NCI-H82 treated with DMSO at 0.1 percent for 48 hours (cell line): ENCODE results near the gene CCNB1.
"Not testable (repeated sequence)": the region's sequence is repeated elsewhere in the genome, so short reads cannot be mapped to it uniquely, and the experiment has no call there.

ENCODE experiments used
- DNase-seq: peaks from one replicate; lab custom pipeline; 2025; ENCODE audit not compliant: unreplicated experiment; lab: John Stamatoyannopoulos, UW

CCNB1 gene

DNA sequence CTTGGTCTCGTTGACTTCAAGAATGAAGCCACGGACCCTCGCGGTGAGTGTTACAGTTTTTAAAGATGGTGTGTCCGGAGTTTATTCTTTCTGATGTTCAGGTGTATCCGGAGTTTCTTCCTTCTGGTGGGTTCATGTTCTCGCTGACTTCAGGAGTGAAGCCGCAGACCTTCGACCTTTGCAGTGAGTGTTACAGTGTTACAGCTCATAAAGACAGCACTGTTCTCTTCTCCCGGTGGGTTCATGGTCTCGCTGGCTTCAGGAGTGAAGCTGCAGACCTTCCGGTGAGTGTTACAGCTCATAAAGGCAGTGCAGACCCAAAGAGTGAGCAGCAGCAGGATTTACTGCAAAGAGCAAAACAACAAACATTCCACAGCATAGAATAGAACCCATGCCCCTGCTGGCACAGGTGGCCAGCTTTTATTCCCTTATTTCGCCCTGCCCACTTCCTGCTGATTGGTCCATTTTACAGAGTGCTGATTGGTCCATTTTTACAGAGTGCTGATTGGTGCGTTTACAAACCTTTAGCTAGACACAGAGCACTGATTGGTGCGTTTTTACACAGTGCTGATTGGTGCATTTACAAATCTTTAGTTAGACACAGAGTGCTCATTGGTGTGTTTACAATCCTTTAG is 14.8 kb downstream of the CCNB1 start:
- not testable (repeated sequence) for DNase-seq

DNA sequence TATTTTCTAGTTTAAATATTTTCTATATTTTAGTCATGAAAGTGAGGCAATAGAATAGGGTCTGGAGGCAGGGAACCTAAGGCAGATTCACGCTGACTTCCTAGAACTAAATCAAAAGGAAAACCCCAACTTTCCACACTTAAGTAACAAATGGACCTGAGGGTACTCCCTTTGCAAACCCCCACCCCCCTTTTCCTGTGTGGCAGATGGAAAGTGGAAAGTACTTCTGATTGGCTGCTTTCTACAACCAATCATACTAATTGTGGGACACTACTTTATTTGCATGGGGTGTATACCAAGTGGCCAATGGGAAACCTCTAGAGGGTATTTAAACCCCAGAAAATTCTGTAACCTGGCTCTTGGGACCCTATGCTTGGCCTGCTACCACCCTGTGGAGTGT is 17.7 kb downstream of the CCNB1 start:
- no peak for DNase-seq

DNA sequence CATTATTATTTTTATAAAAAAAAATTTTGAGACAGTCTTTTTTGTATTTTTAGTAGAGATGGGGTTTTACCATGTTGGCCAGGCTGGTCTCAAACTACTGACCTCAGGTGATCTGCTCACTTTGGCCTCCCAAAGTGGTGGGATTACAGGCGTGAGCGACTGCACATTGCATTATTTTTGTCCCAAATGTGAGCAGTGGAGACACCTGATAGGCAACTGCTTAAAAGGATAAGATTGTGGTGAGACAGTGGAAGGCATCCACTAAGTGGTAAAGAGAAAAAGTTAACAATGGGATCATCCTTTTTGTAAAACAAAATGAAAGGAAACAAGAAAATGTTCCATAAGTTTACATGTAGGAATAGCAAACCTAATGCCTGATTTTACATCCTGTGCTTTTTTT is 20.4 kb downstream of the CCNB1 start:
- DNase-seq = no peak

GRCh38 chr5:69188811-69189161 is 21.8 kb downstream of the CCNB1 start:
- DNase-seq = no peak

DNA sequence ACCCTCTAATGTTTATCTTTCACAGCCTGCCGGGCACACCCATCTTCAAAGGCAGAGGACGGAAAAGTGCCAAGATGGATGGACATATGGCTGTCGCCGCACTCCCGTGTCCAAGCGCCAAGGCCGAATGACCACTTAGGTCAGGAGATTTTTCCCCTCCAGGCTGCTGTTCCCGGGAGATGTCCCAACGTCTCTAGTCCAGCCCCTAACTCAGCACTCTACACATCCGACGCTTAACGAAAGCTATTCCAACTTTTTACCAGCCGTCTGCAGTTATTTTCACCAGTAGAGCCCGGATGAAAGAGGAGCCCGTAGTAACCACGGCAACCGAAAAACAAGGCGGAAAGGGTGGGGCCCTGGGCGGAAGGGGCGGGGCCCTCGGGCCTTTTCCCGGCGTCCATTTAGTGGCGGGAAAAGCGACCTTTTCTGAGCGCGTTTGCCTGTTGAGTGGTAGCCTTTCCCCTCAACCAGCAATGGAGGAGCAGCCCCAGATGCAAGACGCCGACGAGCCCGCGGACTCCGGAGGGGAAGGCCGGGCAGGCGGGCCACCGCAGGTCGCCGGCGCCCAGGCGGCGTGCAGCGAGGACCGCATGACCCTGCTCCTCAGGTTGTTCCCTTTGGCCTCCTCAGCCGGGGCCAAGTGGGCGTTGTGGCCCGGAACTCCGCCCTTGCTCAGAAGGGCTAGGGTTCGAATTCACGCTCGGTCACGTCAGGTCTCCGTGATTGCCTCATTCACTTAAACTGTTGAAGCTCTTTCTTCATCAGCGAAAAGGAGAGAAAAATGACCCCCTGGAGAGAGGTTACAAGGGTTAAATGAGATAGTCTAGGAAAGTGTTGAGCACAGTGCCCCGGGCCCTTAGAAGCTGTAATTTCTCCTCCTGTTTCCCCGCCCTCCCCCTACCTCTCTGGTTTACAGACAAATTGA is 22.5 kb downstream of the CCNB1 start, which contains the start of gene CENPH:
Gene CENPH, plus strand, starts transcription at position 422 of the 925 bp plus-strand sequence. Its CDS starts 52 bp downstream, at position 474.
- peak; percentile 57 for DNase-seq

DNA sequence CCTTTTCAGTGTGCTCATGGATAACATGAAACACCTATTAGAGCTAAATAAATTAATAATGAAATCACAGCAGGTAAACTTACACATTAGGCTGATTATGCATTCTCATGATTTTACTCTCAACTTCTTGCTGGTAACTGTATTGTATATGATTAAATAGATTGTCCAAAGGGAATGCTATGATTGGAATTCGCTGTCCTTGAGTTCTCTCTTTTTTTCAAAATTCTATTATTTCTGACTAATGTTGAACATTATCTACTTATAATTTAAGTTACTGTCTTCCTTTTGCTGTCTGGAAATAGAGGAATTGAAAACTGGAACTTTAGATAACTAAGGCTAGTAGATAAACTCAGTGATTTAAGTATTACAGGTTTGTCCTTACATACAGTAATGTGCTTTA is 35.5 kb downstream of the CCNB1 start:
- DNase-seq = no peak

GRCh38 chr5:69206528-69207190 is 39.7 kb downstream of the CCNB1 start:
- DNase-seq = no peak

- DNase-seq = no peak
Measured at GRCh38 chr5:69209602-69210001, 42.7 kb downstream of the CCNB1 start.

GRCh38 chr5:69211200-69211599 is 44.2 kb downstream of the CCNB1 start:
- DNase-seq = no peak

- DNase-seq = no peak
Measured at GRCh38 chr5:69212022-69212421, 45.1 kb downstream of the CCNB1 start.

GRCh38 chr5:69213513-69214215 is 46.7 kb downstream of the CCNB1 start:
- no peak for DNase-seq

DNA sequence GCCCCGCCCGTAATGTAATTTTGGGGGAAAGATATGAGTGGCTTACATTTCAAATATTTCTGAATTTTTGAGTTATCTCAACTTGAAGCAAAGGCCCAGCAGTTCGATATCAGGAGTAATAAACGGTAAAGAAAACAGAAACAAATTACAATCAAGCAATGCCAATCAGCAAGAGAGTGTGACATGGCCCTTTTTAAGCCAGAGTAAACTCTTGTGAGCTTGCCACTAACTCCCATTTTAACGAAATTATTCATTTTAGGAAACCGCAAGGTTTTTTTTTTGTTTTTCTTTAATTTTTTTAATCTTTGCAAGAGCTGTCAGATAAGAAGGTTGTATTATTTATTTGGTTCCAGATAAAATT is 50.2 kb downstream of the CCNB1 start:
- DNase-seq = no peak

GRCh38 chr5:69217548-69218526 is 50.9 kb downstream of the CCNB1 start:
- peak; percentile 61 for DNase-seq

GRCh38 chr5:69219939-69220338 is 53.0 kb downstream of the CCNB1 start:
- DNase-seq = no peak

GRCh38 chr5:69220371-69220770 is 53.4 kb downstream of the CCNB1 start:
- DNase-seq = not testable (repeated sequence)

- DNase-seq = not testable (repeated sequence)
Measured at GRCh38 chr5:69220833-69221232, 53.9 kb downstream of the CCNB1 start.

DNA sequence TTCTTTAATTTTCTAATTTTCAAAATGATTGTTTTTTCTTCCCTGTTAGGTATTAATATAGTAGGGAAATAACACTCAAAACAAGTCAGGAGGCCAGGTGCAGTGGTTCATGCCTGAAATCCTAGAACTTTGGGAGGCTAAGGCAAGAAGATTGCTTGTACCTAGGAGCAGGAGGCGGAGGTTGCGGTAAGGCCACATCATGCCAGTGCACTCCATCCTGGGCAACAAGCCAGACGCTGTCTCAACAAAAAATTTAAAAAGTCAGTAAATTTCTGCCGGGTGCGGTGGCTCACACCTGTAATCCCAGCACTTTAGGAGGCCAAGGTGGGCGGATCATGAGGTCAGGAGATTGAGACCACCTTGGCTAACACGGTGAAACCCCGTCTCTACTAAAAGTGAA is 57.6 kb downstream of the CCNB1 start:
- DNase-seq = no peak

- no peak for DNase-seq
Measured at GRCh38 chr5:69225860-69226259, 58.9 kb downstream of the CCNB1 start.
